T-helper 1 cell (primary cell): Measurements from ENCODE around the gene KLHL22.
"Not testable (repeated sequence)": the region's sequence is repeated elsewhere in the genome, so short reads cannot be mapped to it uniquely, and the experiment has no call there.

ENCODE experiments used
- DNase-seq, 5 donors: peaks; one replicate each; pipeline ENCODE4 v3.0.0-alpha.2; 2012 to 2020

The KLHL22 gene

DNA sequence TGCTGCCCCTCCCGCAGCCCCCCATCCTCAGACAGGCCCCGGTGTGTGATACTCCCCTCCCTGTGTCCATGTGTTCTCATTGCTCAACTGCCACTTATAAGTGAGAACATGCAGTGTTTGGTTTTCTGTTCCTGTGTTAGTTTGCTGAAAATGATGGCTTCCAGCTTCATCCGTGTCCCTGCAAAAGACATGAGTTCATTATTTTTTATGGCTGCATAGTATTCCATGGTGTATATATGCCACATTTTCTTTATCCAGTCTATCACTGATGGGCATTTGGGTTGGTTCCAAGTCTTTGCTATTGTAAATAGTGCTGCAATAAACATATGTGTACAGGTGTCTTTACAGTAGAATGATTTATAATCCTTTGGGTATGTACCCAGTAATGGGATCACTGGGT is 80.4 kb downstream of the KLHL22 start:
- not testable (repeated sequence) for DNase-seq

GRCh38 chr22:20414450-20414849 is 81.1 kb downstream of the KLHL22 start:
- DNase-seq: no peak

DNA sequence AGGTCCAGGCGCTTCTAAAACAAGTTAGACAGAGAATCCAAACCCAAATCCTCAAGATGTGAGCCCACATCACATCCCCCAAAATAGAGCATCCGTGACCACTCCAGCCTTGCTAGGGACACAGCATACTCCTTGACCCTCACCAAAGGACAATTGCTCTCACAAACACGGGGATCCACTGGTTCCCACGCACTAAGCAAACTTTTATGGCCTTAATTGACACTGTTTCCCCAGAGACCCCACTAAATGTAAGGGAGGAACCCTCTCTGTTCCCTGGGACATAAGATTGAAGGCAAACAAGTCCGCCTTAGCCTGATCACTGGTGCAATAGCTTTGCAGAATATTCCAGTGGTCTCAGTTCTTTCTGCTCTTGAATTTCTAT is 81.5 kb downstream of the KLHL22 start:
- DNase-seq: no peak

- no peak for DNase-seq
Observed at GRCh38 chr22:20413217-20414058, 82.2 kb downstream of the KLHL22 start.

DNA sequence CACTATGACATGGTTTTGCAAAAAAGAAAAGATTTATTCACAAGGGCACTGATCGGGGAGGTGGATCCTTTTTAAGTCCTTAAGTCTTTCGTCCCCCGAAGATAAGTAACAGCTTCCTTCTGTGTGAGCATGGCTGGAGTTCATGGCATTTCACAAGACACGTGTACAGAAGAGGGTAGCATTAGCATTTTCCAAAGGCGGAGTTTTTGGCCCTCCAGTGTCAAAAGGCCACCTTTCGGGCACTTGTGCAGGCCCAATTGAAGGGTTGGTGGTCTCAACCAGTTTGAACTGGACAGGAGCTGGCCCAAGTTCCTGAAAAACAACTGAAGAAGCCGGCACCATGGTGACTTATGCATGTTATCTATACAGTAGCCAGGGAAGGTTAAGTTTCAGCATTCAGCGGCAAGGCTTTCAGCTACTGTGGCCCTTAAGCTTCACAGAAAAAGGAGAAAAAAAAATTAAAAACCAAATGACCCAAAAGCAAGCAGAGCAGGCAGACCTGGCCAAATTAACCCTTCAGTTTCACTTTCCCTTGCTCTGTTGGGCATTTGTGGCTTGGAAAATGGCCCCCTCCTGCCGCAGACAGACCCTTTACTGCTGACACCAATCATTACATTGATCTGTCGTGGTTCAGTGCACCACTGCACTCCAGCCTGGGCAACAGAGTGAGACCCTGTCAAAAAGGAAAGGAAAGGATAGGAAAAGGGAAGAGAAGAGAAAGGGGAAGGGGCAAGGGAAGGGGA is 83.0 kb downstream of the KLHL22 start:
- no peak for DNase-seq

DNA sequence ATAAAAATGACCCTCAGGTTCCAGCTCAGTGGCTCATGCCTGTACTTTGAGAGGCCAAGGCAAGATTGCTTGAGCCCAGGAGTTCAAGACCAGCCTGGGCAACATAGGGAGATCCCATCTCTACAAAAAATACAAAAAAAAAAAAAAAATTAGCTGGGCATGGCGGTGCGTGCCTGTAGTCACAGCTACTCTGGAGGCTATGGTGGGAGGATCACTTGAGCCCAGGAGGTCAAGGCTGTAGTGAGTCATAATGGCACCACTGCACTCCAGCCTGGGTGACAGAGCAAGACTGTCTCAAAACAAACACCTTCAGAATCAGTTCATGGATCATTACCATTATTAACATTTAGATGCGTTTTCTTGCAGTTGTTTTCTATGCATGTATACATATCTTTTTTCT is 86.2 kb downstream of the KLHL22 start:
- DNase-seq: not testable (repeated sequence)

- no peak for DNase-seq
Observed at GRCh38 chr22:20408891-20409290, 86.7 kb downstream of the KLHL22 start.

GRCh38 chr22:20407829-20408228 is 87.8 kb downstream of the KLHL22 start:
- DNase-seq: no peak

GRCh38 chr22:20406686-20407408 is 88.7 kb downstream of the KLHL22 start:
- no peak for DNase-seq

DNA sequence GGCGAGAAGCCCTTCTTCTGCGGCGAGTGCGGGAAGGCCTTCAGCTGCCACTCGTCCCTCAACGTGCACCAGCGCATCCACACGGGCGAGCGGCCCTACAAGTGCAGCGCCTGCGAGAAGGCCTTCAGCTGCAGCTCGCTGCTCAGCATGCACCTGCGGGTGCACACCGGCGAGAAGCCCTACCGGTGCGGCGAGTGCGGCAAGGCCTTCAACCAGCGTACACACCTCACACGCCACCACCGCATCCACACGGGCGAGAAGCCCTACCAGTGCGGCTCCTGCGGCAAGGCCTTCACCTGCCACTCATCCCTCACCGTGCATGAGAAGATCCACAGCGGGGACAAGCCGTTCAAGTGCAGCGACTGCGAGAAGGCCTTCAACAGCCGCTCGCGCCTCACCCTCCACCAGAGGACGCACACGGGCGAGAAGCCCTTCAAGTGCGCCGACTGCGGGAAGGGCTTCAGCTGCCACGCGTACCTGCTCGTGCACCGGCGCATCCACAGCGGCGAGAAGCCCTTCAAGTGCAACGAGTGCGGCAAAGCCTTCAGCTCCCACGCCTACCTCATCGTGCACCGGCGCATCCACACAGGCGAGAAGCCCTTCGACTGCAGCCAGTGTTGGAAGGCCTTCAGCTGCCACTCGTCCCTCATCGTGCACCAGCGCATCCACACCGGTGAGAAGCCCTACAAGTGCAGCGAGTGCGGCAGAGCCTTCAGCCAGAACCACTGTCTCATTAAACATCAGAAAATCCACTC is 89.5 kb downstream of the KLHL22 start:
- no peak for DNase-seq

GRCh38 chr22:20405291-20405930 is 90.2 kb downstream of the KLHL22 start:
- DNase-seq: no peak

DNA sequence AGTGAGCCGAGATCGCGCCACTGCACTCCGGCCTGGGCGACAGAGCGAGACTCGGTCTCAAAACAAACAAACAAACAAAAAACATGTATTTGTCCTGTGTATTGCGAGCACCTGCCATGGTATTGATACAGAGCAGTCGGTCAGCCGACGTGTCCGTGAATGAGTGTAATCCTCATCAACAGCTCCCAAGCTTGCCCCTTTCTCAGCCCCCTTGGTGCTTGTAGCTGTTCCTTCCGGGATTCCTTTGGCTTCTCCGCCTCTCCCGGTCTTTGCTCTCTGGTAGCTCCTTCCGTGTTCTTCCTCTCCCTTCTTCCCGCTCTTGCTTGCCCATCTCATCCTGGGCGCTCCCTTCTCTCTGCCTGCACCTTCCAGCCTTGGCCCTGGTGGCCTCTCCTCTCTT is 90.7 kb downstream of the KLHL22 start:
- no peak for DNase-seq

DNA sequence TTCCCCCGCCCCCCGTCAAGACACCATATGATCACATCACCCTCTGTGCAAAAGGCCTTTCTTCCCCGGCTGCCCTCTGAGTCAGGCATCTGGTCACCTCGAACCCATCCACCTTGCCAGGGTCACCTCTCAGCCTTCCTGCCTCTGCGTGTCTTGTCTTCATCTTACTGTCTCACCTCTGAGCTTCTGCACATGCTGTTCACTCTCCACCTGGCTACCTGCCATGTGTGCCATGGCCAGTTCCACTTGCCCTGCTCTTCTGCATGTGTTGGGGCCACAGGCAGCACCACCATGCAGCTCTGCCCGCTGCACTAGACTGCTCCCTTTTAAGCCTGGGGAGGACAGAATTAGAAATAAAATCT is 91.8 kb downstream of the KLHL22 start:
- no peak for DNase-seq

DNA sequence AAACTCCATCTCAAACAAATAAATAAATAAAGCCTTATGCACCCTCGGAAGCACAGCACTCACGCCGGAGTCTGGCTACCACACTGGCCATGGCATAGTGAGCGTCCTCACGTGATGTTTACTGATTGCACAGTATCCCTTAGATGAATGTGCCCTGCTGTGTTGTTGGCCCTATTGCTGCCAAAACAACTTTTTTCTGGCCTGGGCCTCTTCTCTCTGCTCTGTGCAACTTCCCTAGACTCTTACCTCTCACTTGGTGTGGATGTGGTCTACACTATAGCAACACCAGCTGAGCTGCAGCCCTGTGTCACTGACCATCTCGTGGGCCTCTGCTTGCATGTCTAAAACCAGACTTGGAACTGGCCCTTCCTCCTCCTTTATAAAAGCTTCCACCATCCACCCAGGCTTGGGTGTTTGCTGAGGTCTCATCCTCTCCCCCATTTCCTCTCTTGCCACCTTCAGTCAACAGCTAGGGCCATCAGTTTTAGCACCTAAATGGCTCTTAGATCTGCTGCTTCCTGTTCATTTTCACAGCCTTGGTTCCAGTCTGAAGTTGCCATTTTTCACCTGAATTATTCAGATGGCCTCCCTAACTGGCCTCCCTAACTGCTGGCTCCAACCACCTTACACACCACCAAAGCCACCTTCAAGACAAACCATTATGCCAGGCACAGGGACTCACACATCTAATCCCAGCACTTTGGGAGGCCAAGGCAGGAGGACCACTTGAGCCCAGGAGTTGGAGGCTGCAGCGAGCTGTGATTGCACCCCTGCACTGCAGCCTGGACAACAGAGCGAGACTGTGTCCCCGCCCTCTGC is 92.4 kb downstream of the KLHL22 start:
- DNase-seq: no peak

DNA sequence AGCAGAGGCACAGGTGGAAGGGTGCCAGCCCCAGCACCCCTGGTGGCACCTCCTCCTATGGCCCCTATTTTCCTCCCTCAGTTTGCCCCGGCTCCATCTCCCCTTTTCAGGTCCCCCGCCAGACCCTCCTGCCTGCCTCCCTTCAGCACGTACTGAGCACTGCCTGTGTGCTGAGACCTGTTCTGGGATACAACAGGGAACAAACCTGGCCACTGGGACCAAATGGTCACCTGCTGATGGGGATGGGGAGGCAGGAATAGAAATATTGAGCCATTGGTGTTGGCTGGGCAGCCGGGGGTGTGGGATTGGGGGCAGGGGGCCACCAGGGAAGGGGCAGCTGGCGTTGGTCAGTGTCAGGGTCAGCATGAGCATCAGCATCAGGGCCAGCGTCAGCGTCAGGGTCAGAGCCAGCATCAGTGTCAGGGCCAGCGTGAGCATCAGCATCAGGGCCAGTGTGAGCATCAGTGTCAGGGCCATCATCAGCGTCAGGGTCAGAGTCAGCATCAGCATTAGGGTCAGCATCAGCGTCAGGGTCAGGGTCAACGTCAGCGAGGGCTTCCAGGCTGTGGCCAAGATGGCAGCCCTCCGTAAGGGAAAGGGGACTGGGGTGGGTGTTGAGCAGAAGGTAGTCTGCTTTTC is 94.1 kb downstream of the KLHL22 start:
- DNase-seq: no peak

- no peak for DNase-seq
Observed at GRCh38 chr22:20400606-20401375, 94.8 kb downstream of the KLHL22 start.

- no peak for DNase-seq
Observed at GRCh38 chr22:20399866-20400605, 95.6 kb downstream of the KLHL22 start.

DNA sequence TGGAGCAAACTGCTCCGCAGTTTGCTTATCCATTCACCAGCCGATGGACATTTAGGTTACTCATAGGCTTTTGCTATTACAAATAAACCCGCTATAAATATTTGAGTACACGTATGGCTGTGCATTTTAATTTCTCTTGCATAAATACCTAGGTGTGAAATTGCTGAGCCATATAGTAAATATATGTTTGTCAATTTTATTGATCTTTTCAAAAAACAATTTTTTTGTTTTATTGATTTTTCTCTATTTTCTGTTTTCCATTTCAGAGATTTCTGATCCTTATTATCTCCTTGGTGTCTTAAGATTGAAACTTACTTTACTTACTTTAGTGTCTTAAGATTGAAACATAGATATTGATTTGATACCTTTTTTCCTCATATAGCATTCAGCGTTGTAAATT is 97.2 kb downstream of the KLHL22 start:
- DNase-seq: no peak

DNA sequence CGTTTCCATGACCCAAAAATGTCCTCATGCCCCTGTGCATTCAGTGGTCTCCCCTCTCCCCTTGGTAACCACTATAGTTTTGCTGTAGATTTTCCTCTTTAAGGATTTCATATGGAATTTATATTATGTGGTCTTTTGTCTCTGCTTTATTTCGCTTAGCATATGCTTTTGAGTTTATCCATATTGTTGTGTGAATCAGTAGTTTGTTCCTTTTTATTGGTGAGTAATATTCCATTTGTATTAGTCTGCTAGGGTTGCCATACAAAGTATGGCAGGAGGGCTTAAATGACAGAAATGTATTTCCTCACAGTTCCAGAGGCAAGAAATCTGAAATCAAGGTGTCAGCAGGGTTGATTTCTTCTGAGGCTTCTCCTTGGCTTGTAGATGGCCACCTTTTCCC is 98.1 kb downstream of the KLHL22 start:
- DNase-seq: no peak
